Lower leg skin (tissue), 3 donors: ENCODE data around the gene ACSF3.

Experiments used
- CTCF ChIP-seq, 3 donors: fragments of 450-650 bp; IDR thresholded peaks; one replicate each; pipeline ENCODE4 v1.5.1; 2016; ENCODE audit warnings: antibody characterized with exemption in 3 of 3, mild to moderate bottlenecking in 3 of 3, moderate library complexity in 2 of 3
- POLR2A ChIP-seq, 2 donors: fragments of 450-650 bp; IDR thresholded peaks; one replicate each; pipeline ENCODE4 v1.6.1; 2016 to 2017; ENCODE audit warnings: antibody characterized with exemption in 2 of 2, mild to moderate bottlenecking in 1 of 2, moderate library complexity in 1 of 2

- TF ChIP-seq CTCF (IDR thresholded peaks at IDR 0.05) (no peak), POLR2A (IDR thresholded peaks at IDR 0.05) (no peak)
Observed at GRCh38 chr16:89094880-89095258, 1.2 kb downstream of the ACSF3 start.
